ENCODE results near the gene ARPC1B. TPM values are rescaled to one million over a fixed set of nuclear protein-coding genes. Genes with fewer than 3 reads are reported as not detected.

The ARPC1B gene
- polyA plus RNA-seq, 4 donors, result 26.5 to 47.6 (median 34.2) TPM

GRCh38 chr7:99440195-99440594, 65.7 kb downstream of the ARPC1B start:
- DNase-seq (ENCODE audit: low read depth in 4 of 4, low spot score in 3 of 4), result no peak

Other genes with a start within 250 kb of the ARPC1B start
- 10 to 100 TPM; 14.7 to 17.8 (median 16.7) TPM for gene SMURF1, start 230.6 kb upstream of the ARPC1B start, polyA plus RNA-seq (ENCODE audit: insufficient read length in 4 of 4)
- not detected for gene KPNA7, start 166.6 kb upstream of the ARPC1B start, polyA plus RNA-seq (ENCODE audit: insufficient read length in 4 of 4)
- under 1 TPM in 2 of 4 donors, not detected in 2; 0.03 to 0.50 TPM for gene MYH16, start 101.9 kb upstream of the ARPC1B start, polyA plus RNA-seq (ENCODE audit: insufficient read length in 4 of 4)
- 100 to 1,000 TPM in 3 of 4 donors, 10 to 100 TPM in 1; 98.0 to 109 (median 106) TPM for gene ARPC1A, start 48.8 kb upstream of the ARPC1B start, polyA plus RNA-seq (ENCODE audit: insufficient read length in 4 of 4)
- gene PDAP1, start 33.9 kb downstream of the ARPC1B start, polyA plus RNA-seq (ENCODE audit: insufficient read length in 4 of 4), result 100 to 1,000 TPM; 114 to 140 (median 137) TPM
- gene BUD31, start 34.2 kb downstream of the ARPC1B start, polyA plus RNA-seq (ENCODE audit: insufficient read length in 4 of 4), result 100 to 1,000 TPM in 3 of 4 donors, 10 to 100 TPM in 1; 94.8 to 124 (median 108) TPM
- gene PTCD1, start 64.1 kb downstream of the ARPC1B start, polyA plus RNA-seq (ENCODE audit: insufficient read length in 4 of 4), result 1 to 10 TPM; 3.9 to 6.9 (median 4.6) TPM
- gene CPSF4, start 64.2 kb downstream of the ARPC1B start, polyA plus RNA-seq (ENCODE audit: insufficient read length in 4 of 4), result 10 to 100 TPM; 24.0 to 42.7 (median 29.2) TPM
- gene ATP5MF, start 91.4 kb downstream of the ARPC1B start, polyA plus RNA-seq (ENCODE audit: insufficient read length in 4 of 4), result 100 to 1,000 TPM; 275 to 470 (median 437) TPM
- 10 to 100 TPM; 20.2 to 55.7 (median 27.9) TPM for gene ZNF789, start 98.2 kb downstream of the ARPC1B start, polyA plus RNA-seq (ENCODE audit: insufficient read length in 4 of 4)
- gene ZNF394, start 125.6 kb downstream of the ARPC1B start, polyA plus RNA-seq (ENCODE audit: insufficient read length in 4 of 4), result 10 to 100 TPM; 11.6 to 18.6 (median 15.2) TPM
- 10 to 100 TPM; 14.3 to 16.9 (median 15.0) TPM for gene ZKSCAN5, start 129.9 kb downstream of the ARPC1B start, polyA plus RNA-seq (ENCODE audit: insufficient read length in 4 of 4)
- 10 to 100 TPM; 13.0 to 17.7 (median 15.0) TPM for gene FAM200A, start 177.4 kb downstream of the ARPC1B start, polyA plus RNA-seq (ENCODE audit: insufficient read length in 4 of 4)
- gene ZNF655, start 183.9 kb downstream of the ARPC1B start, polyA plus RNA-seq (ENCODE audit: insufficient read length in 4 of 4), result 100 to 1,000 TPM in 1 of 4 donors, 10 to 100 TPM in 3; 71.2 to 100 (median 78.3) TPM
- 1 to 10 TPM; 2.0 to 3.0 (median 2.5) TPM for gene TMEM225B, start 223.5 kb downstream of the ARPC1B start, polyA plus RNA-seq (ENCODE audit: insufficient read length in 4 of 4)
- gene ZSCAN25, start 242.2 kb downstream of the ARPC1B start, polyA plus RNA-seq (ENCODE audit: insufficient read length in 4 of 4), result 10 to 100 TPM; 19.5 to 22.9 (median 19.6) TPM